ENCODE results near the gene SNX13. TPM values are rescaled to one million over a fixed set of nuclear protein-coding genes. Genes with fewer than 3 reads are reported as not detected.

Gene SNX13
- total RNA-seq, 4 donors from 2014 or later: 45.7 to 78.8 (median 67.3) TPM

DNA sequence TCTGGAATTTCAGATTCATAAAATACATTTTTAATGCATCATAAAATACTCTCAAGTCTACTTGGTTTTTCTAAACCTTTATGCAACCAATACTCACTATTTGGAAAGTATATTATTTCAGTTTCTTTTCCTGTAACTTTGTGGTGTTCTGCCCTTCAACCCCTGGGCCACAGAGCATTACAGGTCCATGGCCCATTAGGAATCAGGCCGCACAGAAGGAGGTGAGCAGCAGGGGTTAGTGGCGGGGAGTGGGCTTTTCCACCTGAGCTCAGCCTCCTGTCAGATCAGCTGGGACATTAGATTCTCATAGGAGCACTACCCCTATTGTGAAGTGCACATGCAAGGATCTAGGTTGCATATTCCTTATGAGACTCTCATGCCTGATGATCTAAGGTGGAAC, 9.7 kb downstream of the SNX13 start:
- TF ChIP-seq, protein P1, sequence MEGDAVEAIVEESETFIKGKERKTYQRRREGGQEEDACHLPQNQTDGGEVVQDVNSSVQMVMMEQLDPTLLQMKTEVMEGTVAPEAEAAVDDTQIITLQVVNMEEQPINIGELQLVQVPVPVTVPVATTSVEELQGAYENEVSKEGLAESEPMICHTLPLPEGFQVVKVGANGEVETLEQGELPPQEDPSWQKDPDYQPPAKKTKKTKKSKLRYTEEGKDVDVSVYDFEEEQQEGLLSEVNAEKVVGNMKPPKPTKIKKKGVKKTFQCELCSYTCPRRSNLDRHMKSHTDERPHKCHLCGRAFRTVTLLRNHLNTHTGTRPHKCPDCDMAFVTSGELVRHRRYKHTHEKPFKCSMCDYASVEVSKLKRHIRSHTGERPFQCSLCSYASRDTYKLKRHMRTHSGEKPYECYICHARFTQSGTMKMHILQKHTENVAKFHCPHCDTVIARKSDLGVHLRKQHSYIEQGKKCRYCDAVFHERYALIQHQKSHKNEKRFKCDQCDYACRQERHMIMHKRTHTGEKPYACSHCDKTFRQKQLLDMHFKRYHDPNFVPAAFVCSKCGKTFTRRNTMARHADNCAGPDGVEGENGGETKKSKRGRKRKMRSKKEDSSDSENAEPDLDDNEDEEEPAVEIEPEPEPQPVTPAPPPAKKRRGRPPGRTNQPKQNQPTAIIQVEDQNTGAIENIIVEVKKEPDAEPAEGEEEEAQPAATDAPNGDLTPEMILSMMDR (IDR thresholded peaks at IDR 0.05): no peak
- no peak for TF ChIP-seq POLR2A (IDR thresholded peaks at IDR 0.05)
- intact Hi-C loops (cut with DNase I; ENCODE audit: low total_unique reads): no loop called here
- no peak for DNase-seq (ENCODE audit: low spot score in 2 of 2)
- WGBS, 2 donors: 95 to 100% methylated on average over 2 of the region's 2 CpGs
- no peak overlapping the region for H3K4me3 ChIP-seq (ENCODE audit: low read depth, poor library complexity, severe bottlenecking)

DNA sequence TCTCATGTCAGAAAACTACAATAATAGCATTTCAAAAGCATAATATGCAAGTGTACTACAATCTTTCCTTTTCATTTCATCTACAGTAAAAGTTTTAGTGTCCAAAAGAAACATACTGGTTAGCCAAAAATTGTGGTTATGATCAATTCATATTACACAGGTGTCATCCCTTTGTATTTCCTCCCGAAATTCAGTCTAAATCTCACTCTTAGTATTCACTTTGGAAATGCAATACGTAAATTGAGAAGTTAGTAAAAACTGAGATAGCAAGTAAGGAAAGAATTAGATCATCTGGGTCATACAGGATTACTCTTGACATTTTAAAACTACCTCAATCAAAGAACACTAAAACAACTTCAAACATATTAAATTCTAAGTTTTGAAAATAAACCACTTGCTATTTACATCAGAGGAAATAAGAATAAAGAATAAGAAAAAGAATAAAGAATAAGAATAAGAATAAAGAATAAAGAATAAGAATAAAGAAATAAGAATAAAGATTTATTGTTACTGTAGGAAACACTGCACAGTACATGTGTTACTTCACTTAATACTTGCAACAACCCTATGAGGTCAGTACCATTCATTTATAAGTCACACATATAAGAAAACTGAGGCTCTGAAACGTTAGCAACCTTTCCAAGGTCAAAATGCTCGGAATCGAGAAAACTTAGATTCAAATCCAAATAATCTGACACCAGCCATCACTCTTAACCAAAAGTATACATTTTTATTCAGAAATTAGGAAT, 10.5 kb downstream of the SNX13 start:
- intact Hi-C loops (cut with DNase I; ENCODE audit: low total_unique reads): no loop called here
- WGBS, 2 donors: 87 to 88% methylated on average over 5 of the region's 5 CpGs

DNA sequence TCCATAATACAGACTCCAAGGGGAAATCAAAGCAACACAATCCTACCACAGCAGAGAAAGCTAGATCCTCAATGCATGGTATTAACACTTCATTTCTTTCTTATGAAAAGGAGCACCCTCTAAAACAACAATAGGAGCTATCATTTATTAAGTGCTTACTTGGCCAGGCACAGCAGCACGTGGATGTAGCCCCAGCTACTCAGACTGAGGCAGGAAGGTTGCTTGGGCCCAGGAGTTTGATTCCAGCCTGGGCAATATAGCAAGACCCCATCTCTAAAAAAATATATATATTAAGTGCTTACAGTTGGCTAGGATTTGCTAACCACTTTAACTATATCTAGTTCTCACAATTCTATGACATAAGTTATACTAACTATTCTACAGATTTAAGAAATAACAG, 12.2 kb downstream of the SNX13 start:
- H3K4me3 ChIP-seq (ENCODE audit: low read depth, poor library complexity, severe bottlenecking): no peak overlapping the region
- whole genome bisulfite sequencing, 2 donors: 96 to 97% methylated on average over 1 of the region's 1 CpG
- TF ChIP-seq, protein P1 (IDR thresholded peaks at IDR 0.05): no peak
- TF ChIP-seq POLR2A (IDR thresholded peaks at IDR 0.05): no peak
- no peak for DNase-seq (ENCODE audit: low spot score in 2 of 2)
- intact Hi-C loops (cut with DNase I; ENCODE audit: low total_unique reads): no loop called here

More for the DNA sequence above, 10.5 kb downstream of the SNX13 start:
- no peak for DNase-seq (ENCODE audit: low spot score in 2 of 2)
- H3K4me3 ChIP-seq (ENCODE audit: low read depth, poor library complexity, severe bottlenecking): no peak overlapping the region
- TF ChIP-seq POLR2A (IDR thresholded peaks at IDR 0.05): no peak
- TF ChIP-seq, protein P1 (IDR thresholded peaks at IDR 0.05): no peak

DNA sequence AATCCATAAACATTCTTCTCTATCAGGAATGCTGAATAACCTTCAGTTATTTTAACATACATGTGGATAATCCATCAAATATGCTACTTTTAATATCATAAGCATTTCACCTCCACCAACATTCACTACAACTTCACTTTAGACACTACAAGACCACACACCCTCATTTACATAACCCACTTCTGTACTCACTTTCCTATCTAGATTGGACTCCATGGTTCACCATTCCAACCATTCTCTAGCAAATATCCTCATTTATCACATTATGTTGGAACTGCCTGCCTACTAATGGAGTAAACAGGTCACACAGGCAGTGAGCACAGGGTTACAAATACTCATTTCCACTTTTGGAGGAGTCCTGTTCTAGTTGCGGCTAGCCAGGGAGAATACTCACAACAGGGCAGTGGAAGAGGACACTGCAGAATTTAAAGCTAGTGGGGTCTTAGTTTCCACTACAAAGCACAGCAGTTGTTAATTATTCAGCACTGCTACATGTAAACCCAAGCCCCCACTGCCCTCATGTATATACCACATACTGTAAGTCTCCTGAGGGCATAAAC, 18.4 kb downstream of the SNX13 start:
- TF ChIP-seq, protein P1 (IDR thresholded peaks at IDR 0.05): no peak
- no peak for TF ChIP-seq POLR2A (IDR thresholded peaks at IDR 0.05)
- no peak for DNase-seq (ENCODE audit: low spot score in 2 of 2)
- intact Hi-C loops (cut with DNase I; ENCODE audit: low total_unique reads): no loop called here
- WGBS, 2 donors: 95% methylated on average over 1 of the region's 1 CpG
- H3K4me3 ChIP-seq (ENCODE audit: low read depth, poor library complexity, severe bottlenecking): no peak overlapping the region

DNA sequence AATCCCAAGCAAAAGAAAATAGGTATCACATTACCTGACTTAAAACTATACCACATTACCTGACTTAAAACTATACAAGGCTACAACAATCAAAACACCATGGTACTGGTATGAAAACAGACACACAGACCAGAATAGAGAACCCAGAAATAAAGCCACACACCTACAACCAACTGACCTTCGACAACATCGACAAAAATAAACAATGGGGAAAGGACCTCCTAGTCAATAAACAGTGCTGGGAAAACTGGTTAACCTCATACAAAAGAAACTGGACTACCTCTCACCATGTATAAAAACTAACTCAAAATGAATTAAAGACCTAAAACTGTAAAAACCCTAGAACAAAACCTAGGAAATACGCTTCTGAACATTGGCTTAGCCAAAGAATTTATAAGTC, 22.5 kb downstream of the SNX13 start:
- H3K4me3 ChIP-seq (ENCODE audit: low read depth, poor library complexity, severe bottlenecking): no peak overlapping the region
- intact Hi-C loops (cut with DNase I; ENCODE audit: low total_unique reads): no loop called here
- WGBS, 2 donors: 94 to 99% methylated on average over 3 of the region's 3 CpGs
- TF ChIP-seq POLR2A (IDR thresholded peaks at IDR 0.05): no peak
- TF ChIP-seq, protein P1 (IDR thresholded peaks at IDR 0.05): no peak
- DNase-seq (ENCODE audit: low spot score in 2 of 2): no peak

All from lower leg skin (tissue), 4 donors.